ENCODE data around the gene PTGDR2.

GRCh38 chr11:60878245-60879101 lies 22.7 kb upstream of the PTGDR2 start:
- TF ChIP-seq CTCF (IDR thresholded peaks at IDR 0.05; ENCODE audit: insufficient read depth, low read length) (no peak), POLR2AphosphoS5 (IDR thresholded peaks at IDR 0.05; ENCODE audit: low read depth) (no peak)

Data from HL-60 (cell line).